Stomach smooth muscle (tissue), 2 donors: Measurements from ENCODE around the gene ITIH4.

Source experiments
- H3K27ac ChIP-seq: one replicate; pipeline ENCODE4 v1.7.0; 2013; ENCODE audit warnings: mild to moderate bottlenecking, low read length, inconsistent platforms
- H3K27me3 ChIP-seq, 2 donors: one replicate each; pipeline ENCODE4 v1.7.0; 2013; ENCODE audit warnings: low read length in 2 of 2; ENCODE audit not compliant: insufficient read depth in 2 of 2, control insufficient read depth in 1 of 2
- H3K36me3 ChIP-seq, 2 donors: one replicate each; pipeline ENCODE4 v1.7.0; 2013; ENCODE audit warnings: low read length in 2 of 2; ENCODE audit not compliant: control insufficient read depth in 2 of 2, insufficient read depth in 2 of 2
- H3K4me1 ChIP-seq: one replicate; pipeline ENCODE4 v1.7.0; 2013; ENCODE audit warnings: low read length; ENCODE audit not compliant: control insufficient read depth, insufficient read depth
- H3K4me3 ChIP-seq, 2 donors: one replicate each; pipeline ENCODE4 v1.7.0; 2013; ENCODE audit warnings: low read length in 2 of 2
- H3K9ac ChIP-seq, 2 donors: one replicate each; pipeline ENCODE4 v1.7.0; 2013; ENCODE audit warnings: low read length in 2 of 2, mild to moderate bottlenecking in 1 of 2
- H3K9me3 ChIP-seq, 2 donors: one replicate each; pipeline ENCODE4 v1.7.0; 2013; ENCODE audit warnings: low read length in 2 of 2; ENCODE audit not compliant: control insufficient read depth in 2 of 2
- donor health status: healthy.
- donor health status: Pancreatic carcinoma.

The ITIH4 gene

GRCh38 chr3:52817221-52817620 is 13.3 kb downstream of the ITIH4 start:
- Histone ChIP-seq H3K9me3 (no peaks in the 10 kb centered on the region), H3K36me3 (no peaks in the 10 kb centered on the region), H3K27me3 (no peaks in the 10 kb centered on the region), H3K9ac (no peak overlapping the region), H3K4me3 (no peak overlapping the region), H3K27ac (no peak overlapping the region), H3K4me1 (no peaks in the 10 kb centered on the region)

GRCh38 chr3:52816654-52817053 is 13.8 kb downstream of the ITIH4 start:
- no peaks in the 10 kb centered on the region for H3K4me1 ChIP-seq
- no peaks in the 10 kb centered on the region for H3K9me3 ChIP-seq
- no peak overlapping the region for H3K4me3 ChIP-seq
- no peak overlapping the region for H3K27ac ChIP-seq
- H3K27me3 ChIP-seq = no peaks in the 10 kb centered on the region
- H3K9ac ChIP-seq = no peak overlapping the region
- H3K36me3 ChIP-seq = no peaks in the 10 kb centered on the region

DNA sequence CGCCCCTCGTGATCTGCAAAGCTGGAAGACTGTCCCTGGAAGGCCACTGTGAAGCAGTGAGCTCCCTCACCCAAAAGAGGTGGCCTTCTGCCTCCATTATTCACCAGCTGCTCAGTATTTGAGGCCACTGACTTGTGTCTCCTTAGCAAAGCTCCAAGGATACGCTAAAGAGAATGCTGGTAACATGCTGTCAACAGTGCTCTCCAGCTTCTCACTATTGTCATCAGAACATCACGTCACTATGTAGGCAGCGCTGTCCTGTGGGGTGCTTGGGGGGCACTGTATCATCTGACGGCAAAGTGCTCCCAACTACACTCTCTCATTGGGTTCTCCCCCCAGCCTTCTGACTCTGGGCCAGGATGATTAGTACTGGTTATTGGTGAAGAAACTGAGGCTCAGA is 14.3 kb downstream of the ITIH4 start:
- Histone ChIP-seq H3K36me3 (no peaks in the 10 kb centered on the region), H3K4me1 (no peaks in the 10 kb centered on the region), H3K27me3 (no peaks in the 10 kb centered on the region), H3K27ac (no peak overlapping the region), H3K9me3 (no peaks in the 10 kb centered on the region), H3K4me3 (no peak overlapping the region), H3K9ac (no peak overlapping the region)

GRCh38 chr3:52813810-52814209 is 16.7 kb downstream of the ITIH4 start:
- Histone ChIP-seq H3K4me3 (no peak overlapping the region), H3K4me1 (no peaks in the 10 kb centered on the region), H3K27me3 (no peaks in the 10 kb centered on the region), H3K9ac (no peak overlapping the region), H3K27ac (no peak overlapping the region), H3K36me3 (no peaks in the 10 kb centered on the region), H3K9me3 (no peaks in the 10 kb centered on the region)

- Histone ChIP-seq H3K36me3 (no peaks in the 10 kb centered on the region), H3K4me1 (no peaks in the 10 kb centered on the region), H3K4me3 (no peak overlapping the region), H3K27me3 (no peaks in the 10 kb centered on the region), H3K9me3 (no peaks in the 10 kb centered on the region), H3K9ac (no peak overlapping the region), H3K27ac (no peak overlapping the region)
Observed at GRCh38 chr3:52811452-52812011, 18.9 kb downstream of the ITIH4 start.

- H3K9me3 ChIP-seq = no peaks in the 10 kb centered on the region
- H3K4me1 ChIP-seq = no peaks in the 10 kb centered on the region
- H3K27ac ChIP-seq = no peak overlapping the region
- no peaks in the 10 kb centered on the region for H3K27me3 ChIP-seq
- no peak overlapping the region for H3K4me3 ChIP-seq
- H3K36me3 ChIP-seq = no peaks in the 10 kb centered on the region
- no peak overlapping the region for H3K9ac ChIP-seq
Observed at GRCh38 chr3:52810923-52811322, 19.5 kb downstream of the ITIH4 start.

- Histone ChIP-seq H3K4me1 (no peaks in the 10 kb centered on the region), H3K4me3 (no peak overlapping the region), H3K36me3 (no peaks in the 10 kb centered on the region), H3K9ac (no peak overlapping the region), H3K27ac (no peak overlapping the region), H3K27me3 (peaks cover 2 to 4% of the 10 kb centered on the region in 2 donors), H3K9me3 (no peaks in the 10 kb centered on the region)
Observed at GRCh38 chr3:52809662-52810377, 20.7 kb downstream of the ITIH4 start.

DNA sequence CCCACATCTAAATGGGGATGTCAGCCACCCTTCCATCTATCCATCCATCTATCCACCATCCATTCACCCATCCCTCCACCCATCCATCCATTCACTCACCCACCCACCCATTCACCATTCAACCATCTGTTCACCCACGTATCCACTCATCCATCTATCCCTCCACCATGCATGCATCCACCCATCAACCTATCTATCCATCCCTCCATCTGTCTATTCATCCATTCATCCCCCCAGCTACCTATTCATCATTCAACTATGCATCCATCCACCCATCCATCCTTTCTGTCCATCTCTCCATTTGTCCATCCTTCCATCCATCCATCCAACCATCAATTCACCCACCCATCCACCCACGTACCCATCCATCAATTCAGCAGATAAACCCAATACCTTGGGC is 21.3 kb downstream of the ITIH4 start:
- H3K36me3 ChIP-seq = no peaks in the 10 kb centered on the region
- peaks cover 2 to 4% of the 10 kb centered on the region in 2 donors for H3K27me3 ChIP-seq
- no peak overlapping the region for H3K27ac ChIP-seq
- no peak overlapping the region for H3K9ac ChIP-seq
- H3K4me3 ChIP-seq = no peak overlapping the region
- no peaks in the 10 kb centered on the region for H3K9me3 ChIP-seq
- no peaks in the 10 kb centered on the region for H3K4me1 ChIP-seq

GRCh38 chr3:52805270-52806039 is 25.0 kb downstream of the ITIH4 start:
- no peak overlapping the region for H3K9ac ChIP-seq
- no peaks in the 10 kb centered on the region for H3K4me1 ChIP-seq
- no peak overlapping the region for H3K4me3 ChIP-seq
- H3K9me3 ChIP-seq = no peaks in the 10 kb centered on the region
- H3K27ac ChIP-seq = no peak overlapping the region
- no peaks in the 10 kb centered on the region for H3K36me3 ChIP-seq
- peaks cover 4% of the 10 kb centered on the region in 2 donors for H3K27me3 ChIP-seq

DNA sequence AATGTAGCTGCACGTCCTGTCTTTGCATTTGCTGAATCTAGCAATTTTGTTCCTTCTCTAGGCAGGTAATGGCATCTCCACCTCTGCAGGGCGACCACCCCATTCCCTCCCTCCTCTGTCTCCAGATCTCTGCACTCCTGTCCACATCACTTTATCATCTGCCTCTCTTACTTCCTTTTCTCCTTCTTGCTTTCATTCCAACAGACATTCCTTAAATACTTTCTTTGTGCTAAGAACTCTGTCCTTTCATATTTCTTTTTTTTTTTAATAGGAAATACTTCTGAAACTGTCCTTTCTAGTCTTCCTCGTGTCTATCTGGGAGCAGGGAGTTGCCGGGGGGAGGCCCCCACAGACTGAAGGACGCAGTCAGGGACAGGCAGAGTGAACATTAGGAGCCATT is 28.6 kb downstream of the ITIH4 start:
- no peaks in the 10 kb centered on the region for H3K4me1 ChIP-seq
- H3K36me3 ChIP-seq = no peaks in the 10 kb centered on the region
- H3K4me3 ChIP-seq = no peak overlapping the region

DNA sequence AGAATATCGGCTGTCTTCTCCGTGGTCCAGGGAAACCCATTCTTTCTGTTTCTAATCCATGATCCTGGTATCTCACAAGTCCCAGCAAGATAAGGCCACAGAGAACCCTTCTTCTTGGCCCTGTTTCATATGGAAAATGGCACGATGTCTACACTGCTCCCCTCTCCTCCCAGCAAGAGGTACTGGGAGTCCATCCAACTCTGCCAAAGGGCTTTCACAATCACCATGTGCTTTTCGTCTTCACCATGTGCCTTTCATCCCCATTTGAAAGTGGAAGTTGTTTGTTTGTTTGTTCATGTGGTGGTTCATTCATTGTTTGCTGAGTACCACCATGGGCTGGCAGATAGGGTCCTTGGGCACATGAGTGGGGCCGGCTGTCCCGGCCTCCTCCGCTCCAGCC is 30.4 kb downstream of the ITIH4 start:
- no peak overlapping the region for H3K4me3 ChIP-seq
- H3K36me3 ChIP-seq = no peaks in the 10 kb centered on the region
- H3K27me3 ChIP-seq = peaks cover 0 to 3% of the 10 kb centered on the region in 2 donors
- H3K9me3 ChIP-seq = no peaks in the 10 kb centered on the region
- no peaks in the 10 kb centered on the region for H3K4me1 ChIP-seq
- H3K9ac ChIP-seq = no peak overlapping the region
- no peak overlapping the region for H3K27ac ChIP-seq

More for the DNA sequence above, 28.6 kb downstream of the ITIH4 start:
- Histone ChIP-seq H3K27ac (no peak overlapping the region), H3K9ac (no peak overlapping the region), H3K27me3 (peaks cover 4% of the 10 kb centered on the region in 2 donors), H3K9me3 (no peaks in the 10 kb centered on the region)
